CD4-positive, alpha-beta T cell treated with Interleukin-15 for 4 hours (primary cell): ENCODE results near the gene MAP2K5.
A peak's percentile ranks its signal among the peaks of the same experiment; 100 is the strongest.

Experiments
- DNase-seq: peaks from one replicate; pipeline ENCODE4 v3.0.0-alpha.2; 2020; ENCODE audit warnings: low spot score

MAP2K5 gene

GRCh38 chr15:67783303-67783702, 240.8 kb downstream of the MAP2K5 start:
- DNase-seq: peak; percentile 50

DNA sequence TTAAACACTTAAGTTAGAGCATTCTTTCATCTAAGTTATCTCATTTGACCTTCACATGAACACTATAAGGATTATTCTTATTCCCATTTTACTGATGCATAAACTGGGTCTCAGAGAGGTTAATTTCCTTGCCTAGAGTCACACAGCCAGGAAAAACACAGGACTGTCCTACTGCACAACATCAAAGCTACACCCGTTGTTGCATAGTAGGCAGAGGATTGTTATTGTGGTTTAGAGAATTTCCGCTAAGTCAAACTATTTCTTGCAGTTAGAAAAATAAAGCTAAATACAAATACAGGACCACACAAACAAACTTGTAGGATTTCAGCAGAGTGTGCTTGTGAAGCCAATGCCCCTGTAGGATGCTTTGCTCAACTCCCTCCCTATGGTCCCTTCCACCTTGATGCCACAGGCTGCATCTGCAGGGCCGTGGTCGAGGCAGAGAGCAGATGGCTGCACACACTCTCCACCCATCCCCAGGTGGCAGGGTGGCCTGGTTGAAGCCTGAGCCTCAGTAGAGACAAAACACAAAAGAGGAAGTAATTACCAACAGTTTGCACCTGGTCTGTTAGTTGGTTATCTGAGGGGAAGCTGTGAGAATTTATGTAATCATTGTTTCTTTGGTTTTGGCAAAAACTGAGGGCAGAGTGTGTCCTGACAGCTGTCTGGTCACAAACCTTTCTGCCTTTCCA, 241.7 kb downstream of the MAP2K5 start:
- DNase-seq: peak; percentile 1

DNA sequence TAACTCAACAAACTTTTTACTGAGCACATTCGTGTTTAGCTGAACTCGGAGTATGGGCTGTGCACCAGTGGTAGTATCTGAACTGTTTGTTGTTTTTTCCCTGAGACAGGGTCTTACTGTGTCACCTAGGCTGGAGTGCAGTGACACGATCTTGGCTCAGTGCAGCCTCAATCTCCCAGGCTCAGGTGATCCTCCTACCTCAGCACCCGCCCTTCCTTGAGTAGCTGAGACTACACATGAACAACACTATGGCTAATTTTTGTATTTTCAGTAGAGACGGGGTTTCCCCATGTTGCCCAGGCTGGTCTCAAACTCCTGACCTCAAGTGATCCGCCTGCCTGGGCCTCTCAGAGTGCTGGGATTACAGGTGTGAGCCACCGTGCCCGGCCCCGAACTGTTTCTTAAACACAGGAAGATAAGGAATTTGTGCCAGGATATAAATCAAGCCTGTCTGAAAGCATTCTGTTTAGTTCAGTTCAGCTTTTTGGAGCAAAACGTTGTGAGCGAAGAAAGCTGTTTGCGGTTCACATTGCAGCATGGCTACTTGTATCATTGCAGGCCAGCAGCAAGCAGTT, 242.4 kb downstream of the MAP2K5 start:
- no peak for DNase-seq

GRCh38 chr15:67785431-67785830, 242.9 kb downstream of the MAP2K5 start:
- no peak for DNase-seq

DNA sequence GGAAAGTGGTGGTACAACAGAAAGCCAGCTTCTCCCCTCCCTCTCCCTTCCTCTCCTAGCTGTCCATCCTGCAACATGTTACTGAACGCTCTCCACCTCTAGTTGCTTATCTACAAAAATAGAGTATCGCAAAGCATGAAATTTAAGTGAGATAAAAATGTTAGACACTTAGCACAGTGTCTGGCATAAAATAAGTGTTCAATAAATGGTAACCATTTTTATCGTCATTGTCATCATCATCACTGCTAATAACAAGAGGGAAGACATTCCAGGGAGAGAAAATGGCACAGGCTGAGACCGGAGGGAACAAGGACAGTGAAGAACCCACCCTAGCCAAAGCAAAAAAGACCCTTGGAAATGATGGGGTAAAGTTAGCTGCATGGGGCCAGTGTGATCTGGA, 244.1 kb downstream of the MAP2K5 start:
- no peak for DNase-seq

- DNase-seq: no peak
Measured at GRCh38 chr15:67788986-67789385, 246.5 kb downstream of the MAP2K5 start.

GRCh38 chr15:67790610-67791319, 248.3 kb downstream of the MAP2K5 start:
- no peak for DNase-seq

DNA sequence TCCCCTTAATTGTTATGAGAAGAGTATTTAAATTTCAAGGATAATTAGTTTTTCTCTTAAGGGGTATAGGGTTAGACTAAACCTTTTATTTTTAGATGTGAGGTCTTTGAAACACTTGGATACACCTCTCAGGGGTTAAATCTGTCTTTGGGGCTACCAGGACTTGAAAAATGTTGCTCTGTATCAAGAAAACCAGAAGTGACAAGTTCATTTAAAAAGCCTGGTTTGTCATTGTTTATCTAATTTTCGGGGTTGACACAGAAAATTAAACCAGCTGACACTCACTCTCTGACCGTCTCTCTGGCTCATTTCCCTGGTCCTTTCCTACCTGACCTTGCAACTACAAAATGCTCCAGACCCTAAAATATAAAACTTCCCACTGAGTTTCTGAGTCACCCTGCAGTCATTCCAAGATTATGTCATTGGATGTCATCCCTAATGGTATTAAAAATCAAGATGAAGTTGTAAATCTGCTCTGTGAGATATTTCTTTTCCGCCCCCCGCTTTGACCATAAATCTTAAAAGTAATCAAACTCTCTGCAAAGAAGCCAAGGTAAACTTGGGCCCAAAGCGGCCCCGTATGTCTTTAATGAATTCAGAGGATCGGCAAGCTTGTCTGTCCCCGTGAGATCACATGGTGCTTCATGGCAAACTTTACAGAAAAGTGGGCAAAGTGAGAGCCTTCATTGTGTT, 249.9 kb downstream of the MAP2K5 start:
- no peak for DNase-seq

DNA sequence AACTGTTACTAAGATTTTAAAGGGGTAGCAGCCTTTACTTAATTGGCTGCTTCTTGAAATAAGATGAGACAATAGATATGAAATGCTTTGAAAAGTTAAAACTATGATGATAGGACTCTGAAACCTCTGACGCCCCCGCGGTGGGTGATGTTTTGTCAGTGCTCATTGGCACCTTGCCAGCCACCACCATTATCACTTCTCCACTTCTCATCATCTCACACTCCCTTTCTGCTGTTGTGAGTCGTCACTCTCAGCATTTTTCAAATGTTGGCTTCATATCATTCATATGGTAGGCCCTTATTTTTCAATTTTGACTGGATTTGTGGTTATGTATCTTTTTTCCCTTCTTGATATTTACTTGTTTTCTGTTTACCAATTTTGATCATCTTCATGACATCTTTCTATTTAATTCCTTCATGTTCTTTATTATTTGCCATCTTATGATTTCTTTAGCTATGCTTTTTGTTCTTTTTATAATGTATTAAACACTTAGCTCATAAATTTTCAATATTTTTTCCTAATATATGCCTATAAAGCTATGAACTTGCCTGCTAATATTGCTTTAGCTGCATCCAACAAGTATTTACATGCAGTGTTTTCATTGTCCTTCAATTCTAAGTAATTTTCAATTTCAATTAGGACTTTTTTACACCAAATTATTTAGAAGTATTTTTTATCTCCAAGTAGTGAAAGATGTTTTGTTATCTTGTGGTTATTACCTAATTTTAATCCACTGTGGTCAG, 252.5 kb downstream of the MAP2K5 start:
- DNase-seq: no peak

GRCh38 chr15:67796196-67797127, 254.0 kb downstream of the MAP2K5 start:
- DNase-seq: no peak

DNA sequence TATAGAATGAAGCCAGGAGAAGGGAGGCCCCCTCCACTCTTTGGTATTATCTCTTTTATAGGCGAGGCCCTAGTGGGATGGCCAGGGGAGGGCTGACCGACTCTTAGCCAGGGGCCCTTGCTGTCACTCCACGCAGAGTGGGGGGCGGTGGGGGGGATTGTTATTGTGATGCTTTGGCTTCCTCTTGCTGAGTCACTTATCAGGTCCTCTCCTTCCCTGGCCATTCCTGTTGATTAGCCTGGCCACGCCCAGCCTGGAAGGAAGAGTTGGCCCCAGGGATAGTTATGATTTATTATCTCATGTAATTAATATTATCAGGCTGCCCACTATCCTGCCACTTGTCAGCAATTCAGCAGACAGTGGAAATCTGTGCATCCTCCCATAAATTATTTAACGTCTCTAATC, 257.3 kb downstream of the MAP2K5 start:
- no peak for DNase-seq

DNA sequence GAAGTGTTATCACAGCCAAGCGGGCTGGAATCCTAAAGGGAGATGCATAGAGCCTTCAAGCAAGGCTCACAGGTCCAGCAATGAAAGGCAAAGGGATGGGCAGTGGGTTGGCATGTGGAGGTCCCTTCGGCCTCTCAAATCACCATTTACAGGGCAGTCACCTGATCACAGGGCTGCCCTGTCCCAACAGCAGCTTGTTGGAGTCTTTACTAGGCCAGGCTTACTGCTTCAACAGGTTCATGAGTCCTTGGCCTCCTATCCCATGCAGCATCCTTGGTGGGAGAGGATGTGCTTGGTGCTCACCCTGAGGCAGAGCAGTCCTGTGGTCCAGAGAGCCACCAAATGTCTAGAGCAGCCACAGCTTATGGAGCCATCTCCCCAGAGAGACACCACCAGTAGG, 258.6 kb downstream of the MAP2K5 start:
- DNase-seq: no peak

GRCh38 chr15:67801926-67802914, 259.7 kb downstream of the MAP2K5 start:
- no peak for DNase-seq

DNA sequence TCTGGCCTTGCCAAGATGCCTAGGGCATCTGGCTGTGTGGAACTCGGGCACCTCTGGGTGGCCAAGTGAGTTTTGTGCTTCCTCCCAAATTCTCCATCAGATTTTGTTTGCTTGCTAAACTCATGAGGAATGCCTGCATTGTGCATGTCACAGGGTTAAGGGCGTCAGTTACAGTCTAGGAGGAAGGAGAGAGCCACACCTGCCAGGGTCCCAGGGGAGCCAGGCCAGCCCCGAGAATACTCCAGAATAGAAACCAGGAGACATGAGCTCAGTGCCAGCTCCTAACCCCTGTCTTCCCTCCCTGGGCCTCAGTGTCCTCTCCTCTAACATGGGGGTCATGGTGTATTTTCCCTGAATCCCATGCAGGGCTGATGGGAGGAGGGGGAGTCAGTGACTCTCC, 260.8 kb downstream of the MAP2K5 start:
- no peak for DNase-seq

DNA sequence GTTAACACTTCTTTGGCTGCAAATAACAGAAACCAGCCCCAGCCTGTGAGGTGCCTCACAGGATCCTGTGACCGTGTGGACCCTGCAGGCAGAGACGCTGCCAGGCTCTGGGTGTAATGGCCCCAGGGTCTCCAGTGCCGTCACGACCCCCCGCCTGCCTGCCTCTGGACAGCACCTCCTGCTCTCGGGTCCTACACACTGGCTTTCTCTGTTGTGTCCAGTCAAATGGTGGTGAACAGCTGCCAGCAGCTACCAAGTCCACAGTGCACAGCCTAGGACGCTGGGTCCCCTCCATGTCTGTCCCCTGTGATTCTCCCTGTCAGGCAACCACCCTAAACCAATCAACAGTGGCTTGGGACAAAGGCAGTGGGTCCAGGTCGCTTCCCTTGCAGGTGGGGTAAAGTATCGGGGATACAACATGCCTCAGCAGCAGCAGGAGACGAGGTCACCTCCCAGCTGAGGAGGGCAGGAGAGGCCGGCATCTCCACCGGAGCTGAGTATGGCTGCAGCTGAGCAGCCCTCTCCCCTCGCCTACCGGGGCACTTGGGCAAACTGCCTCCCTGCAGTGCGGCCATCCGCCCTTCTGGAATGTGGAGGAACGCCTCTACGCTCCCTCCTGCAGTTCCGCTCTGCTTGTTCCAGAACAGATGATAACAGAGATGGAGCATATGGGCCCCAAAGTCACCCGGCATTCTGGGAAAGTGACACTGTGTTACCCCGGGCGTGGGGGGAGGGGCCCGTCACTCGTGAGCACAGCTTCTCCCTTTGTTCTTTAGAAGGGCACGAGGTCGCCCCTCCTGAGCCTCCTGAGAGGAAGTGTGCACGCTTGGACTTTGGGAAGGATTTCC, 261.7 kb downstream of the MAP2K5 start:
- no peak for DNase-seq

DNA sequence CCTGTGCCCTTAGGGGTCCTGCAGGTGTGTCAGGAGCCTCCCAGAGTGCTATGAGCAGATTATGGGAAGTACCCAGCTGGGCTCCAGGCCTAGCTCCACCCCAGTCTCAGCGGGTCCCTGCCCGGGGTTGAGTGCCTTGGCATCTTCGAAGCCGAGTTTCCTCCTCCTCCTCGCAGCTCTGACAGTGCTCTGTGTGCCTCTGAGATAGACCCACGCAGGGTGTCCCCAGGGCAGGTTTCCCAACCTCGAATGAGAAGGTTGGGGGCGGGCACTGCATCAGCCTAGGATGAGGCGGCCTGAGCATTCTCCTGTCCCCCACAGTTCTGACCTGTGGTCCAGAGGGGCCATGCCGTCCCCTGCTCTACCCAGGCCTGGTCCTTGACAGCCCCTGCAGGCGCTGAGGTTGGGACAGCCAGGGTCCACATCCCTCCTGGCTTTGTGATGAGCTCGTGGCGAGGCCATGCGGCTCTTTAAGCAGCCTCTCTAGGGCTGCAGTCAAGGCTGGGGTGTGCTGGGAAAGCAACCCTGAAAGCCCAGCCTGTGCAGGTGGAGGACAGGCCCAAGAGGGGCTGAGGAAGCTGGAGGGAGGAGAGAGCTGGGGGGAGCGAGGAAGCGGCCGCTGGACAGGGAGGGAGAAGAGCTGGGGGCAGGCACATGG, 262.6 kb downstream of the MAP2K5 start:
- no peak for DNase-seq

DNA sequence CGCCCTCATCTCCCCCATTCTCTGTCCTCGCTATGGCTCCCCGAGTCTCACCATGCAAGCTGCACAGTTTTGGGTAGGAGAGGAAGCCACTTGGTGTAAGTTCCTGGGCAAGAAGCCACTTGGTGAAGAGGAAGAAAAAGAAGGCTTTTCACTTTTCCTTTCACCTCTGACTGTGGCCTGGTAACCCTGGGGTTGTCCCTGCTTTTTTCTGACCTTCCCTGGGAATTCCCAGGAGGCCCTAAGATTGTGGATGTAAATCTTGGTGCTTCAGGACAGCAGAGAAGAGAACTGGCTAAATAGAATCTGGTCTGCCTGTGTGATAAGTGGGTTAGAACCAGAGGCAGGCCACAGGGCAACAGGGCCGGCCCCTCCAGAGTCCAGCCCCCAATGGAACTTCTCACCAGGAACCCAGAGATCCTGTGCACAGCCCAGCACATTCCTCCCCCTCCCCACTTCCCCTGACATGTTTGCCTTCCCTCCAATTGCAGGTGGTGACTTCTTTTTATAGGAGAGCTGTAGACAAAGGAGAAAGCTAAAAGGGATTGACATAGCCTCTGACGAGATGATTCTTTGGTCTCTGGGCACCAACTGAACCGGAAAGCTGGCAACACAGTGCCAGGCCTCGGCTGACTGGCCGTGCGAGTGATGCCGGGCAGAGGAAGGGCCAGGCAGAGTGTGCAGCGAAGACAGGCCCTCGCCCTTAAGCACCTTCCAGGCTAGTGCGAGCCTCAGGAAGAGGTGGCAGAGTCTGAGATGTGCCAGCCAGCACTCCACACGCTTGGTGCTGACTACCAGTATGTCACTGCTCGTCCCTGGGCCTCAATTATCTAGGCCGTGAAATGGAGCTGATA, 263.4 kb downstream of the MAP2K5 start:
- no peak for DNase-seq
